Vagina (tissue), 2 donors: Measurements from ENCODE around the gene CYTH4.

Experiments
- POLR2AphosphoS5 ChIP-seq, 2 donors: sonication (generic); formaldehyde crosslinking; IDR thresholded peaks; one replicate each; pipeline ENCODE4 v1.9.0; 2017; ENCODE audit warnings: antibody characterized with exemption in 2 of 2, mild to moderate bottlenecking in 2 of 2, low read depth in 1 of 2; ENCODE audit not compliant: insufficient read depth in 1 of 2
- TF ChIP-seq, protein P1 (sequence below), 3 experiments: fragments of 450-650 bp in 2 of 3; fragments of 200-600 bp in 1 of 3; sonication (generic) in 1 of 3; IDR thresholded peaks; one replicate each; pipeline ENCODE4 v1.5.1; 2017 to 2019; ENCODE audit warnings: antibody characterized with exemption in 3 of 3, mild to moderate bottlenecking in 2 of 3, moderate library complexity in 2 of 3

GRCh38 chr22:37273126-37273845 lies 9.0 kb upstream of the CYTH4 start:
- TF ChIP-seq, protein P1, sequence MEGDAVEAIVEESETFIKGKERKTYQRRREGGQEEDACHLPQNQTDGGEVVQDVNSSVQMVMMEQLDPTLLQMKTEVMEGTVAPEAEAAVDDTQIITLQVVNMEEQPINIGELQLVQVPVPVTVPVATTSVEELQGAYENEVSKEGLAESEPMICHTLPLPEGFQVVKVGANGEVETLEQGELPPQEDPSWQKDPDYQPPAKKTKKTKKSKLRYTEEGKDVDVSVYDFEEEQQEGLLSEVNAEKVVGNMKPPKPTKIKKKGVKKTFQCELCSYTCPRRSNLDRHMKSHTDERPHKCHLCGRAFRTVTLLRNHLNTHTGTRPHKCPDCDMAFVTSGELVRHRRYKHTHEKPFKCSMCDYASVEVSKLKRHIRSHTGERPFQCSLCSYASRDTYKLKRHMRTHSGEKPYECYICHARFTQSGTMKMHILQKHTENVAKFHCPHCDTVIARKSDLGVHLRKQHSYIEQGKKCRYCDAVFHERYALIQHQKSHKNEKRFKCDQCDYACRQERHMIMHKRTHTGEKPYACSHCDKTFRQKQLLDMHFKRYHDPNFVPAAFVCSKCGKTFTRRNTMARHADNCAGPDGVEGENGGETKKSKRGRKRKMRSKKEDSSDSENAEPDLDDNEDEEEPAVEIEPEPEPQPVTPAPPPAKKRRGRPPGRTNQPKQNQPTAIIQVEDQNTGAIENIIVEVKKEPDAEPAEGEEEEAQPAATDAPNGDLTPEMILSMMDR (IDR thresholded peaks at IDR 0.05), result no peak
- no peak for TF ChIP-seq POLR2AphosphoS5 (IDR thresholded peaks at IDR 0.05; ENCODE audit: insufficient read depth in 1 of 2, low read depth in 1 of 2)
